HG02870 (cell line): ENCODE results near the gene TXNDC15.

ENCODE experiments used
- ATAC-seq: cut with Tn5 transposase; IDR thresholded peaks from one replicate; pipeline ENCODE4 v1.9.1; 2021; ENCODE audit warnings: mild to moderate bottlenecking, moderate library complexity; ENCODE audit not compliant: unreplicated experiment

The TXNDC15 gene

DNA sequence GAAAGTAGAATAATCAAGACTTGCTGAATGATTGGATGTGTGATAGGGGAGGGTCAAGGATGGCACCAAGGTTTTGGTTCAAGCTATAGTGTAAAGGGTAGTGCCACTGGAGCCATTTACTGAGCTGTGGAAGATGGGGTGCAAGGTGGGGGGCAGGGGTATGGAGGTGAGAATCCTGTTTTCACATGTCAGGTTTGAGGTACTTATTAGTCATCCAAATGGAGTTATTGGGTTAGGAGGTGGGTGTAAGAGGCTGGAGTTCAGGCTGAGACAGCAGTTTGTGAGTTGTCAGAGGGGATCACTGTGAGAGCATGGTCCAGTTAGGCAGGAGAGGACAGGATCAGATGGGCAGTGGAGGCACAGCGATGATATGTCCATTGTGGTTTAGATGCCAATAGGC is 39.6 kb downstream of the TXNDC15 start:
- no peak for ATAC-seq

DNA sequence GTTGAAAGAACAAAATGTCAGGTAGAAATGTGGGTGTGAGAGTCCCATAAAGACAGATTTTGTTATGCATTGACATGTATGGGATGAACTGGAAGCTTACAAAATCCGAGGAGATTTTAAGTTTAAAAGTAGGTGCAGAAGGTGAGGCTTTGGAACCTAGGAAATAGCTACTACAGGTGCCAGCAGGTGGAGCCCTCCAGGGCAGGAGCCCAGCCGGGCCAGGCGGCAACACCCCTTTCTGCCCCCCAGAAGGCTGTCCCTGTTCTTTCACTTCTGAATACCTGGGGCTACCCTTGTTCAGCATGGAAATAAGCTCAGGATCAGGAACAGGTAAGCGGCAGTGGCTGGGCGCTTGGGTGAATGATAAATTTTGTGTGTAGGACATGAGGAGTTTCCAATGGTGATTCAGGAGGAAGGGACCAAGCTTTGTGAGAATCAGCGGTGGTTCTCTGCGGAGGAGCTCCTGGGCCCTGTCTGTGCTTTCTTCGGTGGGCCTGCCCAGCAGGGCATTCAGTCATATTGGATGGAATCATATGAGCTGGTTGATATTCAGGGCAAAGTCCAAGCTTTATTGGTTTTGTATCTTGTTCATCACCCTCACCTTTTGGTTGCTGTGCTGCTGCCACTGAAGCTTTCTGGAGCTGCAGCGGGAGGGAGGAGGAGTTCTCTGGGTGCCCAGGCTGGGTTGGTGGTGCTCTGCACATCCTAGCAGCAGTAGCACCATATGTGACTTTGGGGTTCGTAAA is 43.1 kb downstream of the TXNDC15 start:
- no peak for ATAC-seq

DNA sequence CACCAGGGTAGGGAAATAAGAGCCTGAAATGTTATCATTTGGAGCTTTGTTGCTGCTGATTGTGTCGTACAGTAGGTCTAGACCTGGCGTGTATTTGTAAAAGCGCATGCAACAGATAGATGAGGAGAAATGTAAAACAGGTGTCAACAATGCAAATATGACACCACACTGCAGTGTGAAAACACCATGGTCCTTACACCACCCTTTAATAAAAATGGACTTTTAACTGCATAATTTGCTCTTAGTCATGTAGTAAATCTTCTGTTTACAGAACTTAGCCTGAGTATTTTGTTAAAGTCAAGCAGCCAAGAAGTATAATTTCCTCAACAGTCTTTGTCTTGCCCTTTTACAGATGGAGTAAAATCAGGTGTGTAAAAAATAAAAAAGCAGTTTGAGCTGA is 44.7 kb downstream of the TXNDC15 start:
- ATAC-seq: no peak

DNA sequence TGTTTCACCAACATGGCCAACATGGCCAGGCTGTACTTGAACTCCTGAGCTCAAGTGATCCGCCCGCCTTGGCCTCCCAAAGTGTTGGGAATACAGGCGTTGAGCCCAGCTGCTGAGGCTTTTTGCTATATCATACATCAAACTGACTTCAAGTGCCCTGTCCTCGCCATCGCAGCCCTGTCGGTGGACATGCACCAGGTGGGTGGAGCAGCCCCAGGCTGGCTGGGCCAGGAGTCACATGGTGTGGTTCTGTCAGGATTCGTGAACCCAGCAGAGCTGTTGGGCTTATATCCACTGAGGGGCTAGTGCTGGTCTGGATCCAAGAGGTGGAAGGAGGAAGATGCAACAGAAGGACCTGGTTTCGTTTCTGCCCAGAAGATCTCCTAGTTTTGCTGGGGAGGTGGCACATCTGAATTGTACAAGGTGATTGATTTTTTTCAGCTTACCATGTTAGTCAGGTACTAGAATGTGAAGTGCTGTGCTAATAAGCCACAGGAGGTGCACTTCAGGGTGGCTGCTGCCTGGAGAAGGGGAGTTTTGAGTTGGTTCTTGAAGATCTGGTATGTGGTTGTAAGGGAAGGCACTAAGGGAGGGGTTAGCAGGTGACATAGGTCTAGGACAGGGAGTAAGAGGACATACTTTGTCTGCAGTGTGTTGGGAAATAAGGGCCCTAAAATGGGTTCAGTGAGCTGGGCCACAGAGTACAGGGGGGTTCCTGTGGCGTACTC is 46.8 kb downstream of the TXNDC15 start:
- no peak for ATAC-seq

DNA sequence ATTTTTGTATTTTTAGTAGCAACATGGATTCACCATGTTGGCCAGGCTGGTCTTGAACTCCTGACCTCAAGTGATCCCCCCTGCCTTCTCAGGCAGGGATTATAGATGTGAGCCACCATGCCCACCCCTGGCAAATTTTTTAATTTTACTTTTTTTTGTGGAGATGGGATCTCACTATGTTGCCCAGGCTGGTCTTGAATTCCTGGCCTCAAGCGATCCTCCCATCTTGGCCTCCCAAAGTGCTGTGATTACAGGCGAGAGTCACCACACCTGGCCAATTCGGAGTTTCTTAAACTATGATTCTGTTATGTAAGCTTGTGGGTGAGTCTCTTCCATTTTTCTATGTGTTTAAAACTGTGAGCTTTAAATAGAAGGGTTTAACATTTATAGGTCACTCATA is 58.3 kb downstream of the TXNDC15 start:
- no peak for ATAC-seq

DNA sequence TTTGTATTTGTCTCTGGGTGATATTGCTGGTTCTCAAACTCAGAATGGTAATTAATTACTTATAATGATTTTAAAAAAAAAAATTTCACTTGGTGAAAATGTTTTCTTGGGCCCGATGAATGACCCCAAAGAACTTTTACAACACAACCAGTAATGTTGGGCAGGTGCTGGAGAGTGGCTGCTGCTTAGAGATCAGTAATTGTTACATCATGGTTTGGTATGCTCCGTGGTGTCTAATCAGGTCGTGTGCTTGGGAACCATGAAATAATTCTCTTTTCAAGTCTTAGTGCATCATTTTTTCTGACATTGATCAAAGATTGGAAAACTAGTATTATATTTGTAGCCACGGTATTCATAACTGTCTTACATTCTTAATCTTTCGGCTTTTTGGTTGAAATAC is 60.0 kb downstream of the TXNDC15 start:
- ATAC-seq: no peak

DNA sequence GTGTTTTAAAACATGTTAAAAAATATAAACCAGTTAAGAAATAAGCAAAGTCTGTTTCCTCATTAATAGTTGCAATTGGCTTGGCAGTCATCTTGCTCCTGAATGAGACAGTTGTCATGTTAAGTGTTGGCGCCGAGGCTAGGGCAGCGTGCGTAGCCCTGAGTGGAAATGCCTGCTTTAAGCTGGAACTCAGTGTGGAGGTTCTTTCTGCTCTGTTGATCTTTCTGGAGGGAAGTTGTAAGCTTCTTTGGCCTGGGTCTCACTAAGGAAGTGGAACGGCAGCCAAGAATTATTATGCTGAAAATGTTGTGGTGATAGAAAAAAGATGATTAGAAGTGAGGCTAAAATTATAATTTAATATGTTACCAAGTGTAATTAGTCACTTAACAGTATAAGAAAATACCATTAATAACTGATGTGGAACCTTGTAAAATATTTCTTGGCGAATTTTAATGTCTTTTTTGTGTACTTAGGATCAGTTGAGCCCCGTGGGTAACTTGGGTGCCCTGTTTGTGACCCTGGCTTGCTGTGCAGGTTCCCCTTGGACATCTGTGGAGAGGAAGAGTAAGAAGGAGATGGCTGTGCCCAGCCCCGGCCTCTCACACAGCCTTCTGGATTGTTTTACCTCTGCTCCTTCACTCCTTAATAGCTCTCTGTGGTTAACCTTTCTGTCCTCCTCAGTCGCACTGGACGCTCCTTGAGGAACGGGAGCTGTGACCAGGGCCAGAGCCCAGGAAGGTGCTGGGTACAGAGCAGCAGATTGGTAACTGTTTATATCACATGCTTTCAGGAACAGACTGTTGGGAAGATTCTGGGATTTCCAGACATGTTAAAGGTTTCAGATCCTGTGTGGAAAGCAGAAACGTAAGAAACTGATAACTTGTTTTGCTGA is 61.8 kb downstream of the TXNDC15 start:
- ATAC-seq: no peak

DNA sequence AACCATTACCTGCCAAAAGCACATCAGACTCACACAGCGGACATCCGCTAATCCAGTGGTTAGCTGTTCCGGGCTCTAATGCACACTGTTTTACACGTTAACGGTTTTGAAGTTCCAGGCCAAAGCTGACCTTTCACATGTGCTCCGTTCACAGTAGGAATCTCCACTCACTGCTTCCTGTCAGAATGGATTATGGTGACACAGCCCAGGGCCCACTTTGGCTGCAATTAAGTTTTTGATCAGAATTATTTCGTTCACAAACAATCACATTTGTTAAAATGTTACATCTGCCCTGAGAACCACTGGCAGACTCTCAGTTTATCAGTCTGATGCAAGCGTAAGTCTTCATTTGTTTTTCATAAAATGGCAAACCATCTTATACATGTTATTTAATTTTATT is 63.4 kb downstream of the TXNDC15 start:
- no peak for ATAC-seq

DNA sequence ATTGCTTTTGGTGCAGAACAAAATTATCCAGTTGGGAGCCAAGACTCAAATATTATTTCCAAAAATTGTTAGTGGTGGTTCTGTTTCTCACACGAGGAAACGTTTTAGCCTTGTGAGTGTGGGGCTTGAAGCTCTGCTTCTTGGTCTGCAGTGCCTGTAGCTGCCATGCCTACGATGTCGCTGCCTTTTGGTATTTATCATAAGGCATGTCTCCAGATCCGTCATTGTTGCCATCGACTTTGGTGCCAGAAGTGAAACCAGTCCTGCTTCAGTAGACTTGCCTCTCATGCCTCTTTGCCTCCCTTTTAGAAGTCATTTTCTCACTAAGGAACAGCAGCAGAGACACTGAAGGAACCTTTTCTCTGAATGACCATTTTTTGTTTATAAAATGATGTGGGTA is 63.9 kb downstream of the TXNDC15 start:
- no peak for ATAC-seq

DNA sequence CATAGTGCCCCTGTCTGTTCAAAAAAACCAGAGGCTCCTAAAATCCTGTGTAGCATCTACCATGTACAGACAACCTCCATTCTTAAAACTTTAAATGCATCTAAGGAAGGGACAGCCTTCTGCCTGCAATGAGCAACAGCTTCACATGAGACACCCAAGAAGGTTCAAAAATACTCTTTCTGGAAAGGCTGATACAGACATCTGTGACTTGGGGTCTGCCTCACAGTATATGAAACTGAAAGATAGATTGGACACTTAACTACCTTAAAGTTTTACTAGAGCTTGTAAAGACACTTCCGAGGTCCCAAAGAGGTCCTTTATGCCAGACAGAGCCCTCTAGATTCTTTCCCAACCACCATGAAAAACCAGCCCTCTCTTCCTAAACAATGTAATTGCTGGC is 65.3 kb downstream of the TXNDC15 start:
- ATAC-seq: no peak

DNA sequence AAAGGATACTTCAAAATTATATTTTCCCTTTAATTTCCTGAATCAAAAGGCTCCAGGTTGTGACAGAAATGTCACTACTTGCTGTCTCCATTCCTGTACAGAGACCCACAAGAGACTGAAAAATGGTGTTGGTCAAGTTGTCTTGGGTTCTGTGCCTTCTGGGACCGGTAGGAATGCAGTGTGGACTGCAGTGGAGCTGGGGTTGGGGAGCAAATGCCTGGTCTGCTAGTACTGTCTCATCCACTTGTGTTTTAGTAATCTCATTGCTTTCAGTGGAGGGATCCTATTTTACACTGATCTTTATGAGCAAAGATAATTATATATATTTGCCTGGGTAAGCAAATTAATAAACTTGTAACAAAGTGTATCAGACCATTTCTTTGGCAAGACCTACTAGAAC is 69.4 kb downstream of the TXNDC15 start:
- ATAC-seq: no peak

DNA sequence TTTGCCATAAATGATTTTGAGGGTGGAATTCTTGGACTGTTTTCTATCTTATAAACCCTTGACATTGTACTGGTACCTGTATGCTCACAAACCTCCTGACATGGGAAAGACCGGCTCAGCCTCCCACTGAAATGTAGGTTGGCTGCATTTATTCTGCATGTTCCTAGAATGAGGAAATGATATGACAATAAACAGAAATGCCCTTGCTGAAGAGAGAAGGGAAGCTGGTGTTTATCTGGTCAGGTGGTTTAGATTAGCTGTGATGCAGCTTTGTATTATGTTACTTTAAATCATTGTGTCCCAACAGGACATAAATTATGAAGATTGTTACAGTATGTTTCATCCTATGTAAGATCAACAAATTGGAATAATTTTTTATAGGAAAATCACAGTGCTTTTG is 70.5 kb downstream of the TXNDC15 start:
- ATAC-seq: no peak

DNA sequence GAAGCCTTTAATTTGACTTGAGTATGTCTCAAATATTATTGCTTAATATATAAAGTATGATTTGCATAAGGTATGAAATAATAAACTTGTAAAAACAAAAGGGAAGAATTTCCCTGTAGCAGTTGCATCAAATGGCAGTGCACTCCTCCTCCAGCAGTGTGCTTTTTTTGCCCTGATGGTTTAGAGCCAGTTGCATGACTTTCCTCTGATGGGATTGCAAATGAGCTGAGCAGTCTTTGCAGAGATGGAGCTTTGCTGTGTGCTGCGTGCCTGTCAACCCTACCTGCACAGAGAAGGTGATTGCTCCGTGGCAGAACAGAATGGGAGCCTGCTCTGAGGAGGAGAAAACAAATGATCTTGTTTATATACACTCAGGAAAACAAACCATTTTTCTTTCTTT is 70.9 kb downstream of the TXNDC15 start:
- no peak for ATAC-seq

DNA sequence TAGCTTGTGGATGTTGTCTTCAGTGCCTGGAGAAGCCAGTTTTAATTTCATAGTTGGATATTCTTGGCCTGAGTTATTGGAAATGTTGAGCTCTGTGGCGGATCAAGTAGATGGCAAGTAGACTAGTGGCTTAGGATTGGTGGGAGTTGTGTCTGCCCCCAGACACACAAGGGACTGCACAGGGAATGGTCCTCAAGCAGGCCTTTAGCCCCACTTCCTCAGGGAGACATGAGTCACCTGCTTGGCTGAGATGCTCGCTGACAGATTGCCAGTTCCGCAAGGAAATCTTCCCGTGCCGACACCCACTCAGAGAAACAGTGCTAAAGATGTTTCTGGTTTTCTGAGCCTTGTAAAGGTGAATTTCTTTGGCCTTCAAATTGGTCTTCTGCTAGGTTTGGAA is 74.7 kb downstream of the TXNDC15 start:
- no peak for ATAC-seq

DNA sequence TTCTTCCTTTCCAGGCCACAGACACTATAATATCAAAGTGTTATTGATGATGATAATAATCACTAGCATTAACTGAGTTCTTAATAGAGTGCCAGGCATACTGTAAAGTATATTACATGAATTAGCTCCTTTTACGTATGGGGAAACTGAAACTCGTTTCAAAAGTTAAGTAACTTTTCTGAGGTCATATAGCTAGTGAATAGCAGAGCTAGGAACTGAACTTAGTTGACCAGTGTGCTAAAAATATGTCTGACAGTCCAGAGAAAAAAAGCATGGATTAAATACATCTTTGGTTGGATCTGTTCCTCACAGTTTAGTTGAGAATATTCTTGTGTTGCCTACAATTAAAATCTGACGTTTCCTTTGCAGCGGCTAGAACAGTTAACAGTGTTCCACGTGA is 75.1 kb downstream of the TXNDC15 start:
- ATAC-seq: no peak
